Stimulated activated CD8-positive, alpha-beta memory T cell treated with anti-CD3 and anti-CD28 coated beads, Interleukin-7, amount 100 ng/mL, for 1 hour (primary cell): ENCODE results near the gene C1QTNF3.
"Not testable (repeated sequence)": the region's sequence is repeated elsewhere in the genome, so short reads cannot be mapped to it uniquely, and the experiment has no call there.

Experiments used
- DNase-seq, 2 donors: peaks; one replicate each; pipeline ENCODE4 v3.0.0-alpha.2; 2020; ENCODE audit warnings: low read depth in 2 of 2

Gene C1QTNF3

DNA sequence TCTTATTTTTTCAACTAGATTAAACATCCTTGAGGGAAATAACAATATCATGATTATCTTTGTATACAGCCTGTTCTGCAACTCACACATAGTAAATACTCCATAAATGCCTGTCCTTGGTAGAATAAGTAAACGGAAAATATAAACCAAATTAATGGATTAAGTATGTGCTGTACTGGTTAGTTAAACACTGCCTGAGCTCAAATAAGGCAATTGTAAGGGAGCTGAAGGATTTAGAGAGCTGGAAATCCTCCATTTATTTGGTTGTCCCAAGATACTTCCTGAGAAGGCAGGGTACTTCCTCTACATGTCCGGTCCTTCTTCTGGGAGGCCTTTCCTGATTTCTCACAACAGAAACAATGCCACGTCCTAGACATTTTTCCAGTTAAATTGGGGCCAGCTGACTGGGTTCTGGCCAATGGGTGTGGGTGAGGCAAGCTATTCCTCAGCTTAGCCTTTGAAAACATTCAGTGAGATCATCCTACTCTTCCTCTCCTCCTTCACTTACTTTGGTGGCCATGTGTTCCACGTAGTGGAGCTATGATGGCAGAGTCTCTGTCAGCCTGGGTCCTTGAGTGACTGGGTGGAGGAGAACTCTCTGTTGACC lies 8.5 kb upstream of the C1QTNF3 start:
- no peak for DNase-seq

DNA sequence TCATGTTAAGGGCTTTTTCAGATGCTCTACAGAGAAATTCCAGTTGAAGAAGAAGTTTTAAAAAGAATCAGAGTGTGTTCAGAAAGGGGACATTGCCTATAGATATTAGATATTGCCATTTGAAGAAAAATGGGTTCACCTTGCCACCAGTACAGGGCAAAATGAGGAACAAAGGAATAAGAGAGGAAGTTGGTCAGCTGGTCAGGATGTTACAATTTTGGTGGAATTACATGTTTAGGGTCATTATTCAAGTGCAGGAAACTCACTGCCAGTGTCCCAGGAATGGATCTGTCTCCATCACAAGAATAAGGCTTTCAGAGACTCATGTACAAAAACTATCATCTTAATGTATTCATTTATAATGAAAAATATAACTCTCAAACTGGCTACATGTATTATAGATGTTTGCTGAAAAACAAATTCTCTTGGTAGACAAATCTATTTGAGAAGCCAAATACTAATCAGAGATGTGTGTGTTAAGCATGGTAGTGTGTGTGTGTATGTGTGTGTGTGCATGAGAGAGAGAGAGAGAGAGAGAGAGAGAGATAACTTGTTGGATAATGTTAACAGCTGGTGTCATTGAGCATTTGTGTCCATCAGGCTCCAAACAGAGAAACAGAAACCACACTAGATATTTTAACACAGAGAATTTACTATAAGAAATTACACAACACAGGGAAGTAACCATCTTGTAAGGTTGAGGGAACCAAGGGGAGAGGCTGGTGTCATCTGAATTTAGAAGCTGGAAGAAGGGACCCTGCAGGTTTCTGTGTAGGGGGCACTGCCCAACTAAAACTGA lies 5.0 kb upstream of the C1QTNF3 start:
- DNase-seq: no peak

DNA sequence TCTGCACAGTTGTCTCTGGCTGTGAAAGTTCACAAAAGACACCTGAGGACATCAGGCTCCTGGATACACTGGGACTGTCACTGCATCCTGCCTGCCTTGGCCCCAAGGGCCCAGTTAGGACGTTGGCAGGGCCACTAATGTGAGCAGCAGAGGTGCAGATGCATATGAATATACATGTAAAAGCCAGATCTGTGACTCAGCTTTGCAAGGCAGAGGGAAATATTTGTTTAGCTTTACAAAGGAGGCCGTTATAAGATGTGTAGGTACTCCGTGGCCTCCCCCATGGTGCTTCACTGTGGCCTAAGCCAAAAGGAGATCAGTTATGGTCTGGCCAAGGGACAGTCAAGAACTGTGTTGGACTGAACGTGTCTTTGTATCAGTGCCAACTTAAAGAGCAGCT lies 4.1 kb upstream of the C1QTNF3 start:
- no peak for DNase-seq

DNA sequence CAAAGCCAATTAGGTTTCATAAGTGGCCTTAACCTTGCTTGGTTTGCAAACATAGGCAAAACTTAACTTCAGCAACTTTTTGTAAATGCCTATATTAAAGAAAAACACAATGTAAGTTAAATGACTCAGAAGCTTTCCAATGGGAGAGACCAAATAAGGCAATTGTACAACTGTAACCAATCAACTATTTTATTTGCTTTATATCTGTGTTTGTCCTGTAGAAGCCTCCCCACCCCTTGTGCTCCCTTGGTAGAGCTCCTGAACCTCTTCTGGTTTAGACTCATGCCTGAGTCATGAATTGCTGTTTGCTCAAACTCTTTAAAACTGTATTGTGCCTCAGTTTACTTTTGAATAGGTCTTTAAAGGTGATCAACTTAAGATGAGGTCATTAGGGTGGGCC lies 3.0 kb upstream of the C1QTNF3 start:
- DNase-seq: no peak

DNA sequence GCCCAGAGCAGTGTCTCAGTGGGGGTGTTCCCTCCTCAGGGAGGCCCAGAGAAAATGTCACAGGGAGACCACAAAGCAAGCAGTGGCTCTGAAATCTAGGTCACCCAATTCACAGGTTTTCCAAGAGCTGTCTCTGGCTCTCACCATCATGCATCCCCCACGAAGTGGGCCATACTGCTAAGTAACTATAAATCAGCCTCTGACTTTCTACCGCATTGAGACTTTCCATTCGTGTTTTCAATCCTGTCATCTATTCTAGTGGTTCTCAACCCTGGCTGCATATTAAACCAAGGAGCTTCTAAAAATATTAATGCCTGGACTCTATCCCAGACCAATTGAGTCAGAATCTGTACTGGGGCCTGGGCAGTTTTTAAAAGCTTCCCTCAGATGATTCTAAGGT lies 2.0 kb upstream of the C1QTNF3 start:
- no peak for DNase-seq

DNA sequence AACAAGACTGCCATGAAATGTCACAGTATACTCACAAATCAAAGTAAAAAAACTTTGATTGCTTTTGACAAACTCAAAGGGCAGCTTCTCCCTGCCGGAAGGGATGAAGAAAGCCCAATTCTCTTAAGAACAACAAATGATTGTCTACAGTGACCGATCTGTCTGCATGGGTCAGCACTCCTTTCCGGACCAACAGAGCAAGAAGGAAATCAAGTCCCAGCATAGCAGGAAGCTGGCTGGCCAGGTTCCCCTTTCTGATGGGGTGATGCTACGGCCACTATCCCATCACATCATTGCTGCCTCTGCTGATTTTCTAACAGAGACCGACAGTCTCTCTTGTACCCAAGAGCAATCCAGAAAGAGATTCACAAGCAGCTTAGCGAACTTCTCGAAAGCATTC lies 692 bp downstream of the C1QTNF3 start:
- no peak for DNase-seq

DNA sequence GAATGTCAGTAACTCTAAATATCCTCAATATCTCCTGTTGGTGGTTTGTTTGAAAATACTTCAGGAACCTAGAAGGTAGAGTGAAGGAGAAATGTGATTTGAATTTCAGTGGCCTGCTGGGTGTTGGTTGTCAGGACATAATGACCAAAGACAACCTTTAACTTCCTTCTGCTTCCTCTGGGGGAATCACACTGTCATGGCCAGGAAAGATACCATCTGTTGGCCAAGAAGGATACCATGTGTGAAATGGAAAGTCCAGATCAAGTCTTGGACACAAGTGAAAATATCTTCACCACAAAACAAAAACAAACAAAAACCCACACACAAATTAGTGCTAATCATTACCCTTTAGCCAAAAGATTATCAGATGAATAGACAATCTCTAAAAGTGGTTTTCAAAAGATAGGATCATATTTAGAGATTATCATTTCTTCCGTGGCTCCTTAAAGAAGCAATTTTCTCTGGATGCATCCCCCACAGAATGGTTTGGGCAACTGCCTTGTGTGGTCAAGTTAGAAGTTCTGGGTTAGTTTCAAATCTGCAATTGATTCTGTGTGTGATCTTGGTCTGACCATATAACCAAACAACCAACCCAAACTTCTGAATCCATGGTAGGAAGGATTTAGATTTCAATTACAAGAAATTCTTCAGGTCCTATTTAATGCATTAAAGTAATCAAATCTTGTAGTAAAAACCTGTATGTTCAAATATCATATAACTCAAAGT lies 1.6 kb downstream of the C1QTNF3 start:
- DNase-seq: no peak

DNA sequence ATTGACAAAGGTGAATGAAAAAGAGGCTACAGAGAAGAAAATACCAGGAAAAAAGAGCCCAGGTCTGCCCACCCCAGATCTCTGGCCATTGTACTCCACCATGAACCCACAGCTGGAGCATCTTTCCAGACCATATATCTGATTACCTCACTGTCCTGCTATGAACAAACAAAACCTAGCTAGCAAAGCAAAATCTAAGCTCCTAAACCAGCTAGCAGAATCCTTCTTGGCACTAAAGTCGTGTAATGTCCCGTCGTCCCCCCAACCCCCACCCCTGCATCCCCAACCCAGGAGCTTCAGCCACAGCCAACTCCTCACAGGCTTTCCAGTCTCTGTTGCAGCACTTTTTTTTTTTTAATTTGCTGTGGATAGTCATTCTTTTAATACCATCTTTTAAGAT lies 2.5 kb downstream of the C1QTNF3 start:
- DNase-seq: no peak

DNA sequence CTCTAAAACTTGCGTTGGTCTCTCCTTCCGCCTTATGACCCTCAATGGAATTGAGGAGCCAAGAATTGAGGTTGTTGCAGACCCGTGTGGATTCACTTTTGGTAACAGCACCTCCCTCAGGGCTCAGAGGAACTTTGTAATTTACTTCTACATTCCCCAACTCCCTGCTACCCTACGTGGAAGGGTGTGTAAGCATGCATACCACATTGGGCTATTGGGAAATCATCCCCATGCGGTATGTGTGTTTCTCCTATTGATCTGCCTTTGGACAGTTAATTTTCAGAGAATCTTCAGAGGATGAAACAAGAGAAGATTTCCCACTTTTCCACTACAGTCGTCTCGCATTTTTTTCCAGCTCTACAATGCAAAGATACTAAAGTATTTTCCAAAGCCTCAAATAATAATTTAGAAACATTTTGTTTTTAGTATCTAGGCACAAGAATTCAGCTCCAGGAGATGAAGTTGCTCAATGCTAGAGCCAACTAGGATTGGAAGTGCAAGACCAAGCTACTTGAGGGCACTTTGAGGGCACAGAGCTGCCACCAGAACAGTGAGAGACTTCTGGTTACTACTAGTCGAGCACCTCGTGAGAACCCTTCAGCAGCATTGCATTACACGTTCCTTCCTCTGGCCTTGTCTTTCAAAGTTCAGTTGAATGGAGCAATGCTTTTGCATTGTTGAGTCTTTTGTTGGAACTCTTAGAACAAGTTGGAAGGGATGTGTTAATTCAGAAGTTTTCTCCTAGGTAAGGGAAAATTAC lies 3.4 kb downstream of the C1QTNF3 start:
- DNase-seq: no peak

DNA sequence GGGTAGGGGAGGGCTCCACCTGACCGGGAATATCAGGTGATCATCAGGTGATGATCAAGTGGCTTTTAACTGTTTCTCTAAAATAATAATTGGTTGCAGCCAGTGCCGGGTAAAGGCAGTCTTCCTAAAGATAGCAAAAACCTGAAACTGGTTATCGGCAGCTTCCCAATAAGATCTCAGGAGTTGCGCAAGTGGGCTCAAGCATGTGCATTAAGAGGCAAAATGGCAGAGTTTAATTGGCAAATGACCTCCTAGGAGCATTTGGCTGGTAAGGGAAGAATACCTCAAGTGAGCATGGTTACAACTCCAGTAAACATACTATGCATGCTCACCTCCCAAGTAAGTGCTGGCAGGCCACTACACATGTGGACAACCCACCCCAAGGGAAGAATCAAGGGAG lies 4.2 kb downstream of the C1QTNF3 start:
- no peak for DNase-seq

DNA sequence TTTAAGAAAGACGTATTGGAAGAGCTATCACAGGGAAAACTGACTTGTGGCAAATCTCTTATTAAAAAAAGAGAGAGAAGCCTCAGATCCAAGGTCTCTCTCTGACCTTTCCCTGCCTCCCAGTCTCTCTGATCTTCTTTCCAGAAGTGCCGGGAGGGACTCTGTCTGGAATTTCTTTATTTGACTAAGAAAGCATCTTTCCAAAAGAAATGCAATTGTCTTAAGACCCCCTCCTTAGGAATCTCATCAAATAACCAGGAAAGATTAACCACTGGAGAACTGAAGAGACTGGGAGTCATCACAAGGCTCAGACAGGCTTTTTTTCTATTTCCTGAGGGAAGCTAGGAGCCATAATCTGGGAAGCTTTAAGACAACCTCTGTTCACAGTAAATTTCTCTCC lies 4.6 kb downstream of the C1QTNF3 start:
- no peak for DNase-seq

DNA sequence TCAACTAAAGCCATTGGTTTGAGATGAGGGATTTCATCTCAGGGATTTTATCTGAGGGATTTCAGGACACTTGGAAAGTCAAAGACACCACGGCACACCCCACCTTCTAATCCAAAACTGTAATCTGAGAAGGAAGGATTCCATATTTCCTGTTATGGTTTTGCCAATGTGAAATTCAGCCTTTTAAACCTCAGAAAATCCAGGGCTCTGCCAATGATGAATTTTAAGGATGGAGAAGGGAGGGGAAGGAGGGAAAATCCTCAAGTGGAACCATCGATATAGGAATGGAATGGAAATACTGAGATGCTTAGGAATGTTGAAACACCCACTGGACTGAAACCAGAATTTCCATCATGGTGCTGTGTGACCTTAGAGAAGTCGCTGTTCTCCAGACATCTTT lies 5.3 kb downstream of the C1QTNF3 start:
- no peak for DNase-seq

DNA sequence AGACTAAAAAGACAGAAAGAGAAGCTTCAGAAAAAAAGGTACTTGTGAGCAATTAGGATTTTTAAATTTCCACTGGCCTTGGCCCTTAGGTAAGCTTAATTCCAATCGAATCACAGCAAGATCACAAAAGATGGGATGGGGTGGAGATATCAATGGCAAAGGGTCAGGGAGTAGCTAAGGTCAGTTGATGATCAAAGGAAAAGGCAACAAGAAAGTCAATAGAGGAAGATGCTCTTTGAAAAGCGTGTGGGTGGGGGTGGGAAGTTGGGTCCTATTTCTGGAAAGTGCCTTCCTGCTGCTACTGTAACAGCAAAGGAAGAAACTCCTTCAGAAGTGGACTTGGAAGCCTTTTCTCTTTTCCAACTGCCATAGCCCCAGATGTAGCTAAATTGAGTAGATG lies 7.3 kb downstream of the C1QTNF3 start:
- DNase-seq: no peak

DNA sequence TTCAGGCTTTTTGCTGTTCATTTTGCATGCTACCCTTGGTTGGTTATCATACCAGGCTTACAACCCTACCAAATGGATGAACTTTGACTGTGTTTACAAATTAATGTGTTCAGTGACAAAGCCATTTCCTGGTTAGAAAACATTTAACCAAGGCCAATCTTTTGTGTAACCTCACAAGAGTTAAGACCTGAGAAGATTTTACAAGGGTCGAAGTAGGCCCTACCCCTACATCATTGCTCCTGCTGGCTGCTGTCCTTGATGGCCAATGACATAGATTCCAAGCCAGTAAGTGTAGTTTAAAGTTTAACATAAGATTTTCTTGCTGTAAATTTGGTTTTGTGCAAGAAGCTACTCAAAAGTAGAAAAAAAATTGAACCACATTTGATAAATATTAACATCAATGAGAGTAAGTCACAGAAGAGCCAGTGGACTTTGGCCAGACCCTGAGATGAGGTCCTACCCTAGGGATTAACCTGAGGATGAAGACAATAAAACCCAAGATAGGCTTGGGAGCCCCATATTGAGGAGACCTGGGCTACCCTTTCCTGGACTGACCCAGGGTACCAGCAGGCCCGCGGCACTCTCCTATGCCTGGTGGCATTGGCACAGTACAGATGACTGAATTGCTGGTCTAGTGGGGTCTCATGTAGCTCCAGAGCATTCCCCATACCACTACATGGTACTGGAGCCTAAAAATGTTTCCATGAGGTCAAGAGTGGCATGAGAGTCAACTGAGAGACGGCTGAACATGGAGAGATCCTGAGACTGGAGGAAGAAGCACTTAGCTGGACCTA lies 8.3 kb downstream of the C1QTNF3 start:
- DNase-seq: no peak

DNA sequence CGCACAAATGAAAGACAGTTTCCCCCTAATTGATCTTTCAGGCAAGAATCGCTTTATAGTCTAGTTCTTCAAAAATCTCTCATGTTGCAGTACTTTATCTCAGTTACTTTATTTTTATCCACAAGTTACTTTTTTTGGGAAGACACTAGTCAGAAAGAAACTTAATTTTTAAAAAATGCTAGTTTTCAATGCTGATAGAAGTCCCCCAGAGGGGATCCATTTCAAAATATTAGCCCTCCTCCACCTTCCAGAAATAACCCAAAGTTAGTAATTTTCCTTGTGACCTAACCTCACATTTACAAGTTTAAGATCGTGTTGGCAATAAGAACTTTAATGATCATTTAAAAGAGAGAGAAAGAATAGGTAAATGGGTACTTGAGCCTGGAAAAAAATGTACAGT lies 11.0 kb downstream of the C1QTNF3 start:
- no peak for DNase-seq

DNA sequence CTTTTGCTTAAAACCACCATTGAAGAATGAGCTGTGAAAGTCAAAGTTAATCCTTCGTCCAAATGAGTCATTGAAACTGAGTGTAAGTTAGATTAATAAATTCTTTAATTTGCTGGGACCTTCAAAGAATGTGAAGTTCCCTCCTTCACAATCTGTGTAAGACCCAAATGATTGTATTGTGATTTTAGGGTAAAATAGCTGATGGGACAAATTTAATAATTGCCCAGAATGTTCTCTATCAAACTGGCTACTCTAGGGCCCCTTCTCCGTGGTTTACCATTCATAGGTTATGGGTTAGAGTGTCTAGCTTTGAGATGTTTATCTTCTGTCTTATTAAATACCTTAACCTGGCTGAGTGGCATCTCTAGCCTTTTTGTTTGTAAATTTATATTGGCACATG lies 11.9 kb downstream of the C1QTNF3 start:
- no peak for DNase-seq

DNA sequence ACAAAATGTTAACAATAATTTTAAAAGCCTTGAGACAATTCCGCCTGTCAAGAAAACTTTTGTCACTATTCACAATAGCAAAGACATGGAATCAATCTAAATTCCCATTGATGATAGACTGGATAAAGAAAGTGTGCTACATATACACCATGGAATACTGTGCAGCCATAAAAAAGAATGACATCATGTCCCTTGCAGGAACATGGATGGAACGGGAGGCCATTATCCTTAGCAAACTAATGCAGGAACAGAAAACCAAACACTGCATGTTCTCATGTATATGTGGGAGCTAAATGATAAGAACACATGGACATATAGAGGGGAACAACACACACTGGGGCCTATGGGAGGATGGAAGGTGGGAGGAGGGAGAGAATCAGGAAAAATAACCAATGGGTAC lies 12.4 kb downstream of the C1QTNF3 start:
- DNase-seq: not testable (repeated sequence)

DNA sequence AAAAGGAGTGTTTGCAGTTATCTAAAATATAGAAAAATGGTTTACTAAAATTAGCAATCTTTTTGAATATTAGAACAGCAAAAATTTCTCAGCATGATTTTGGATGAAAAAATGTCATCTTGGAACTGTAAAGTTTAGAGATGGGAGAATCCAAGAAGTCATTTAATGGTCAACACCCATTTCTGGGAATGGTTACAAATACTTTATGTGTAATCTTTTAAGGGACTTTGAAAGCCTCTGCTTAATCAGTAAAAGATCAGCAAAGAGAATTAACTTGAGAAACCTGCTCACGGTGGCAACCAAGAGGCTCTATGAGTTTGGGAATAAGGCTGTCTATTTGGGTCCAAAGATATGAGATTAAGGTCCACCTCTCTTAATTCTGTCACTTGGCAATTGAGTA lies 13.0 kb downstream of the C1QTNF3 start:
- no peak for DNase-seq

DNA sequence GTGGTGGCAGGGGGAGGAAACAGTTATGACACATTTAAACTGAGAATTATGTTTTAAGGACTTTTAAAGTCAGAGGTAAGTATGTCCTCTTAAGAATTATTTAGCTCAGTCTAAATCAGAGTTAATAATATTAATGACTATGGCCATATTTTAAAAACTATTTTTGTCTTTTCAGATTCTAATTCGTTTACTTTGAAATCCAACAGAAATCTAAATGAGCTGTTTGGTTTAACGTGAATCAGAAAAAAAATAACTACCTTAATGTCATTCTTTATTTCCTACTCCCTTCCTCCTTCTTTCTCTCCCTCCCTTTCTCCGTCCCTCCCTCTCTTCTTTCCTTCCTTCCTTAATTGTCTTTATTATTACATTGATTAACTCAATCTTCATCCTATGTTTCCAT lies 14.7 kb downstream of the C1QTNF3 start:
- DNase-seq: no peak

DNA sequence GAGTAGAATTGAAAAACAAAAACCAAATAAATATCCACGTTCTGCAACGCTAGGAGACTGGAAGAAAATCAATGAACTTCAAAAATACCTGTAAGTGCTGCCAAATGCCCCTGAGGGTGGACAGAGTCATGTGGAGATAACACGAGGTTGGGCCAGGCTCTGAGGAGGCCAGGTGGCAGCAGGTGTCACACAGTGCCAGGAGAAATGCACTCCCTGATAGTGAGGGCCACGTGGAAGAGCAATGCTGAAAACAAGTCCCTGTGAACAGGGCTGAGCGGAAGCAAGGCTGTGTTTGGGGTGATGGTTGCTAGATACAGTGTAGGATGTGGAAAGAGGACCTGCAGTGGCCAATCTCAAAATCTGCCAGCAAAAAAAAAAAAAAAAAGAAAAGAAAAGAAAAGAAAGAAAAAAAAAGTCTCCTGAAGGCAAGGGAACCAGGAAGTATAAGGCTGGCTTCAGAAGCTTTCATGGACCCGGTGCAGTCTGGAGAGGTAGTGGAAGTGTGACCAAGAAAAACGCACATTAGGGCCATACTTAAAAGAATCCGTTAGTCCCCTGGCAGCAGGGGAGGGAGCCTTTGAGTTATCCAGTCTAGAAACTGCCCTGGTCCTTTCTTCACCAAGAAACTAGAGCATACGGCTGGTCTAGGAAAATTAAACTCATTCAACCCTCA lies 16.8 kb downstream of the C1QTNF3 start:
- no peak for DNase-seq

DNA sequence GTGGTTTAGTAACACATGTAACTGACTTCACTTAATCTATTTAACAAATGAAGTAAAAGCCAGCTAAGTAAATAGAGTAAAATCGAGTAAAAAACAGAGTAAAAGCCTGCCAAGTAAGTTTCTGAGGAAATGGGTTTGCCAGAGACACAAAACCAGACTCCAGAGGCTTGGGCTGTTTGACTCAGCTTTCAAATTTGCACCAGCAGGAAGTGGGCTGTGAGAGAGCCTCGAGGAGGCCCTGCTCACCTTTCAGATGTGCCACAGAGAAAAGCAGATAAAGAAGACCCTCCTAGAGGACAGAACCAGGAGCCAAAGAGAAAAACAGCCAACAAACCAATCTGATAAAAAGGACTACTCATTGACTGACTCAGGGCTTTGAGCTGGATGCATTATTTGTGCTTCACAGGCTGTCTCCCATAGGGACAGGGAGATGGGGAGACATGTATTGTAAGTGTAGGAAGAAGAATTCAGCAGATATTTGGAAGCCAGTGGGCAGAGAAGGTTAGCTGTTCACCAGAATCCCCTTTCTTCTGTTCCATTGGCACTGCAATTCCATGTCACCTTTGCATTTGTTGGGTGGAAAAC lies 20.8 kb downstream of the C1QTNF3 start:
- no peak for DNase-seq
